K562 (cell line): ENCODE data around the gene GZMH. TPM values are rescaled to one million over a fixed set of nuclear protein-coding genes. Genes with fewer than 3 reads are reported as not detected.

Experiments
- ATAC-seq: fragments of 200-7000 bp; cut with Tn5 transposase; 3 replicates; pipeline ENCODE4 v1.9.1; 2020; ENCODE audit warnings: moderate library complexity
- BruUV-seq: library from RNA; stranded (reverse); fragments of 400-500 nt; replicated peaks from 2 replicates; lab custom pipeline; 2021; lab: Mats Ljungman, UMichigan
- CTCF ChIA-PET: fragments of 300-600 bp; formaldehyde crosslinking; extraction: SDS; loops from one replicate; lab custom pipeline; 2021; ENCODE audit warnings: low intra/inter-chr PET ratio; lab: Yijun Ruan, JAX
- POLR2A ChIA-PET: fragments of 300-600, 350-650 bp; sonication (Branson Sonifier 250); formaldehyde crosslinking; extraction: SDS; loops from one replicate; lab custom pipeline; 2021; ENCODE audit warnings: antibody characterized with exemption, inconsistent platforms; lab: Yijun Ruan, JAX
- DNase-seq, 4 experiments: peaks; one replicate each; pipeline versions ENCODE4 v3.0.0 to v3.0.0-alpha.2; 2011 to 2018; ENCODE audit warnings: low spot score in 3 of 4, mixed read lengths in 3 of 4; ENCODE audit errors: extremely low read depth in 1 of 4
- FAIRE-seq: peaks from 2 replicates; lab custom pipeline; 2011; peaks lifted over from hg19 to GRCh38; lab: Jason Lieb, UNC
- H2AFZ ChIP-seq: 2 replicates; pipeline ENCODE4 v1.6.0; 2011; ENCODE audit warnings: low read depth, low read length, control low read depth, inconsistent platforms
- H3K27ac ChIP-seq: fragments of 200-600 bp; 3 replicates; pipeline ENCODE4 v1.8.0; 2011; ENCODE audit warnings: low read depth, mild to moderate bottlenecking, control low read depth, inconsistent platforms, low read length, moderate library complexity, mixed read lengths; ENCODE audit errors: extremely low read depth
- H3K27me3 ChIP-seq, 2 experiments: fragments of 300-600 bp in 1 of 2; 2 replicates in 1 of 2; 3 replicates in 1 of 2; pipeline versions ENCODE4 v1.6.0 to v1.8.0; 2011; ENCODE audit warnings: inconsistent platforms in 2 of 2, low read length in 2 of 2, mild to moderate bottlenecking in 1 of 2, mixed read lengths in 1 of 2, moderate library complexity in 1 of 2; ENCODE audit not compliant: control insufficient read depth in 2 of 2, insufficient read depth in 2 of 2
- H3K36me3 ChIP-seq: fragments of 300-600 bp; 3 replicates; pipeline ENCODE4 v1.8.0; 2011; ENCODE audit warnings: mild to moderate bottlenecking, low read length, inconsistent platforms; ENCODE audit not compliant: control insufficient read depth, insufficient read depth
- H3K4me1 ChIP-seq, 2 experiments: fragments of 200-600 bp in 1 of 2; replicated peaks in 1 of 2; 2 replicates in 1 of 2; 3 replicates in 1 of 2; pipeline versions ENCODE4 v1.5.1 to v1.8.0; 2011; ENCODE audit warnings: inconsistent platforms in 2 of 2, low read length in 2 of 2, mild to moderate bottlenecking in 1 of 2, mixed read lengths in 1 of 2, moderate library complexity in 1 of 2; ENCODE audit not compliant: control insufficient read depth in 2 of 2, insufficient read depth in 2 of 2
- H3K4me2 ChIP-seq: 2 replicates; pipeline ENCODE4 v1.6.1; 2011; ENCODE audit warnings: low read length, control low read depth, inconsistent platforms, mixed read lengths; ENCODE audit not compliant: insufficient read depth
- H3K4me3 ChIP-seq: fragments of 200-600 bp; sonication (generic), shearing (Covaris generic); 2 replicates; pipeline ENCODE4 v1.5.1; 2016; ENCODE audit warnings: control low read depth, inconsistent platforms
- H3K79me2 ChIP-seq: fragments of 200-600 bp; 3 replicates; pipeline ENCODE4 v1.8.0; 2011; ENCODE audit warnings: low read length, inconsistent platforms; ENCODE audit not compliant: control insufficient read depth, insufficient read depth
- H3K9ac ChIP-seq, 2 experiments: 2 replicates each; pipeline versions ENCODE4 v1.6.0 to v1.6.1; 2011; ENCODE audit warnings: low read depth in 2 of 2, low read length in 2 of 2, control low read depth in 1 of 2, inconsistent platforms in 1 of 2, mild to moderate bottlenecking in 1 of 2, mixed read lengths in 1 of 2; ENCODE audit not compliant: insufficient read depth in 1 of 2
- H3K9me1 ChIP-seq: one replicate; pipeline ENCODE4 v1.6.0; 2011; ENCODE audit warnings: inconsistent platforms, mild to moderate bottlenecking, low read length, moderate library complexity; ENCODE audit not compliant: control insufficient read depth, insufficient read depth
- H3K9me3 ChIP-seq: replicated peaks from 2 replicates; pipeline ENCODE4 v1.5.1; 2011; ENCODE audit warnings: low read depth, low read length, inconsistent platforms; ENCODE audit not compliant: control insufficient read depth, insufficient read depth
- H4K20me1 ChIP-seq: replicated peaks from 2 replicates; pipeline ENCODE4 v1.6.1; 2011; ENCODE audit warnings: low read length, inconsistent platforms, mixed read lengths; ENCODE audit not compliant: control insufficient read depth, insufficient read depth
- BRD4 ChIP-seq: fragments of 200-600 bp; sonication (generic); IDR thresholded peaks from 2 replicates; pipeline ENCODE4 v1.6.1; 2017; ENCODE audit warnings: inconsistent platforms
- CHD4 ChIP-seq: fragments of 200-600 bp; sonication (generic); IDR thresholded peaks from 3 replicates; pipeline ENCODE4 v1.6.1; 2012; ENCODE audit warnings: low read depth, mild to moderate bottlenecking, mixed read lengths, low read length, inconsistent platforms; ENCODE audit not compliant: insufficient read depth, insufficient replicate concordance, poor library complexity, severe bottlenecking
- EWSR1 ChIP-seq: fragments of 450-650 bp; IDR thresholded peaks from 2 replicates; pipeline ENCODE4 v1.6.1; 2018; ENCODE audit warnings: borderline replicate concordance, mild to moderate bottlenecking, low read depth, moderate library complexity; ENCODE audit not compliant: partially characterized antibody
- GATAD2B ChIP-seq: fragments of 450-650 bp; IDR thresholded peaks from 2 replicates; pipeline ENCODE4 v1.6.1; 2017; ENCODE audit warnings: mild to moderate bottlenecking, borderline replicate concordance
- MAFG ChIP-seq: fragments of 450-650 bp; conservative IDR thresholded peaks from 2 replicates; pipeline ENCODE4 v1.6.1; 2016; ENCODE audit warnings: missing genetic modification characterization, missing compliant biosample characterization
- PHTF2 ChIP-seq: fragments of 250-450 bp; sonication (Bioruptor Pico); IDR thresholded peaks from 2 replicates; pipeline ENCODE4 v1.5.0; 2021; ENCODE audit warnings: mild to moderate bottlenecking
- POLR2A ChIP-seq: fragments of 450-650 bp; conservative IDR thresholded peaks from 2 replicates; pipeline ENCODE4 v1.6.1; 2016
- PTRF ChIP-seq: fragments of 450-650 bp; IDR thresholded peaks from 2 replicates; pipeline ENCODE4 v1.6.1; 2016; ENCODE audit warnings: mild to moderate bottlenecking, missing genetic modification characterization, missing compliant biosample characterization
- PYGO2 ChIP-seq: fragments of 450-650 bp; IDR thresholded peaks from 2 replicates; pipeline ENCODE4 v1.6.1; 2016; ENCODE audit warnings: mild to moderate bottlenecking, missing genetic modification characterization, moderate library complexity, missing compliant biosample characterization
- RBM22 ChIP-seq: fragments of 200-400 bp; formaldehyde crosslinking; IDR thresholded peaks from 2 replicates; pipeline ENCODE4 v1.6.1; 2018; ENCODE audit warnings: low read length, low read depth; ENCODE audit not compliant: poor library complexity, severe bottlenecking
- RBM25 ChIP-seq: fragments of 200-400 bp; formaldehyde crosslinking; IDR thresholded peaks from 2 replicates; pipeline ENCODE4 v1.6.1; 2018; ENCODE audit warnings: low read length, low read depth, moderate library complexity; ENCODE audit not compliant: severe bottlenecking
- RBM34 ChIP-seq: fragments of 200-400 bp; formaldehyde crosslinking; IDR thresholded peaks from 2 replicates; pipeline ENCODE4 v1.6.1; 2018; ENCODE audit warnings: low read length, borderline replicate concordance; ENCODE audit not compliant: insufficient read depth
- RCOR1 ChIP-seq, 2 experiments: IDR thresholded peaks; 2 replicates each; pipeline ENCODE4 v1.6.1; 2012; ENCODE audit warnings: low read depth in 2 of 2, low read length in 2 of 2, borderline replicate concordance in 1 of 2, improper control_type of control experiment in 1 of 2
- RNF2 ChIP-seq: sonication (generic); IDR thresholded peaks from 2 replicates; pipeline ENCODE4 v1.6.1; 2016
- SLC30A9 ChIP-seq: fragments of 250-450 bp; sonication (Bioruptor Pico); IDR thresholded peaks from 2 replicates; pipeline ENCODE4 v1.8.0; 2022; ENCODE audit warnings: mild to moderate bottlenecking, moderate library complexity
- TRIM28 ChIP-seq: fragments of 450-650 bp; IDR thresholded peaks from 2 replicates; pipeline ENCODE4 v1.6.1; 2017
- ZNF316 ChIP-seq: fragments of 450-650 bp; IDR thresholded peaks from 2 replicates; pipeline ENCODE4 v1.6.1; 2016
- ZNF785 ChIP-seq: fragments of 250-450 bp; sonication (Bioruptor Pico); IDR thresholded peaks from 2 replicates; pipeline ENCODE4 v1.4.0; 2020; ENCODE audit warnings: mild to moderate bottlenecking
- WGBS: fragments of 100-300 bp; shearing (Covaris generic); methylation state at CpG from one replicate; pipeline ENCODE4 v1.1.6; 2016; ENCODE audit warnings: low coverage, mixed read lengths; ENCODE audit not compliant: insufficient coverage; ENCODE audit errors: missing lambda C conversion rate; 5-methylcytosine and 5-hydroxymethylcytosine counted together
- in situ Hi-C: fragments of 300-500 bp; cut with MboI; formaldehyde crosslinking; loops from 4 replicates; pipeline ENCODE4 v1.15.0; 2018; ENCODE audit warnings: inconsistent platforms, mixed read lengths
- intact Hi-C: fragments of 100-400 bp; cut with micrococcal nuclease; formaldehyde crosslinking; loops from 2 replicates; pipeline ENCODE4 v1.14.2; 2022
- polyA plus RNA-seq, 8 experiments: library from polyadenylated mRNA; depleted of rRNA in 4 of 8; stranded (reverse) in 5 of 8; unstranded in 3 of 8; fragments of >200 nt; fragmentation: Nextera tagmentation in 2 of 8; fragmentation: Illumina TruSeq in 1 of 8; extraction: Ambion mirVana in 2 of 8; extraction: Trizol in 1 of 8; gene quantifications; 2 replicates each; pipeline versions ENCODE4 v1.2.1 to v1.2.3, GENCODE V29; 2011 to 2014; ENCODE audit warnings: inconsistent platforms in 1 of 8, missing spikeins in 1 of 8
- total RNA-seq, 7 experiments: library from RNA; depleted of rRNA in 6 of 7; stranded (reverse); fragments of >200 nt in 6 of 7; fragmentation: Illumina TruSeq in 2 of 7; extraction: Trizol in 2 of 7; gene quantifications; 2 replicates each; pipeline versions ENCODE4 v1.2.1 to v1.2.3, GENCODE V29; 2011 to 2021; ENCODE audit warnings: low replicate concordance in 1 of 7
- TF ChIP-seq, protein P1 (sequence below): sonication (generic); formaldehyde crosslinking; IDR thresholded peaks from 2 replicates; pipeline ENCODE4 v1.8.0; 2022; ENCODE audit warnings: mild to moderate bottlenecking, missing genetic modification reagents
- TF ChIP-seq, protein P2 (sequence below), 2 experiments: fragments of 150-350 bp in 1 of 2; IDR thresholded peaks; 2 replicates each; pipeline ENCODE4 v1.6.1; 2012 to 2016; ENCODE audit warnings: low read depth in 2 of 2, low read length in 2 of 2, mild to moderate bottlenecking in 1 of 2, moderate library complexity in 1 of 2

GZMH gene
- total and polyA plus RNA-seq, 9 of the 15 experiments (the other 6 are each of a cell fraction or from before 2014, with no cell fraction given), result not detected

DNA sequence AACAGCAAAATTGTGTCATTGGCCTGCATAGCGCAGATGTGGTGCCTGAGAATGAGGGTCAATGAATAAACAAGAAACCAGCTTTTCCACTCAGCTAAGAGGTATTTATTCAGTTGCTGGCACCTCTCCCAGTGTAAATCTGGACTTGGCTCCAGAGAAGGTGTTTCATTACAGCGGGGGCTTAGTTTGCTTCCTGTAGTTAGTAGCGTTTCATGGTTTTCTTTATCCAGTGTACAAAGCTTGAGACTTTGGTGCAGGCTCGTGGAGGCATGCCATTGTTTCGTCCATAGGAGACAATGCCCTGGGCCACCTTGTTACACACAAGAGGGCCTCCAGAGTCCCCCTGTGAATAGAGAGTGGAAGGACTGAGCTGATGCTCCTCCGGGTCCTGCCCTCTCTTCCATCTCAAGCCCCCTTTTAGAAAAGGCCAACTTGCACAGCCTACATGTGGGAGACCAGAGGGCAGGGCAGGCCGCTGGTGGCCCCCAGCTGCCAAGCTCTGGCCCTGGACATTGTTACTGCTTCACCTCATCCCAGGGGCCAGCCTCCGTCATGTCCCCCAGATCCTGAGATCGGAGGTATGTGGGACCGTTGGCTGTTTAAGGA is 21.5 kb upstream of the GZMH start:
- no peaks in the 10 kb centered on the region for H3K9me1 ChIP-seq
- H4K20me1 ChIP-seq, result no peaks in the 10 kb centered on the region
- H3K79me2 ChIP-seq, result no peaks in the 10 kb centered on the region
- no peaks in the 10 kb centered on the region for H3K9me3 ChIP-seq
- no peaks in the 10 kb centered on the region for H3K36me3 ChIP-seq
- ChIA-PET CTCF (no interaction called here), POLR2A (no interaction called here)
- H3K9ac ChIP-seq, result no peak overlapping the region
- ATAC-seq (no peak), FAIRE-seq (no peak), DNase-seq (no peak)
- WGBS, result 1% methylated on average over 10 of the region's 10 CpGs
- no peak overlapping the region for H3K4me2 ChIP-seq
- H3K27ac ChIP-seq, result no peak overlapping the region
- no peak overlapping the region for H3K4me3 ChIP-seq
- H2AFZ ChIP-seq, result no peak overlapping the region
- H3K4me1 ChIP-seq, result no peaks in the 10 kb centered on the region
- in situ Hi-C loops, result no loop called here
- BruUV-seq, result no TSS peak
- intact Hi-C loops, result no loop called here
- no peak for TF ChIP-seq RBM34
- no peak for TF ChIP-seq PTRF (tag)
- no peak for TF ChIP-seq RNF2
- no peak for TF ChIP-seq MAFG
- no peak for TF ChIP-seq SLC30A9 (CRISPR knock-in tag)
- no peak for TF ChIP-seq GATAD2B
- no peak for TF ChIP-seq ZNF316
- no peak for TF ChIP-seq TRIM28
- TF ChIP-seq CHD4, result no peak
- TF ChIP-seq, protein P1, sequence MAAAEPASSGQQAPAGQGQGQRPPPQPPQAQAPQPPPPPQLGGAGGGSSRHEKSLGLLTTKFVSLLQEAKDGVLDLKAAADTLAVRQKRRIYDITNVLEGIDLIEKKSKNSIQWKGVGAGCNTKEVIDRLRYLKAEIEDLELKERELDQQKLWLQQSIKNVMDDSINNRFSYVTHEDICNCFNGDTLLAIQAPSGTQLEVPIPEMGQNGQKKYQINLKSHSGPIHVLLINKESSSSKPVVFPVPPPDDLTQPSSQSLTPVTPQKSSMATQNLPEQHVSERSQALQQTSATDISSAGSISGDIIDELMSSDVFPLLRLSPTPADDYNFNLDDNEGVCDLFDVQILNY (CRISPR knock-in tag), result no peak
- no peak for TF ChIP-seq PYGO2 (tag)
- no peak for TF ChIP-seq BRD4
- TF ChIP-seq ZNF785 (CRISPR knock-in tag), result no peak
- TF ChIP-seq RCOR1 (IDR thresholded peaks at IDR 0.05; ENCODE audit: borderline replicate concordance in 1 of 2, low read depth in 2 of 2, low read length in 2 of 2), result no peak
- TF ChIP-seq, protein P2, sequence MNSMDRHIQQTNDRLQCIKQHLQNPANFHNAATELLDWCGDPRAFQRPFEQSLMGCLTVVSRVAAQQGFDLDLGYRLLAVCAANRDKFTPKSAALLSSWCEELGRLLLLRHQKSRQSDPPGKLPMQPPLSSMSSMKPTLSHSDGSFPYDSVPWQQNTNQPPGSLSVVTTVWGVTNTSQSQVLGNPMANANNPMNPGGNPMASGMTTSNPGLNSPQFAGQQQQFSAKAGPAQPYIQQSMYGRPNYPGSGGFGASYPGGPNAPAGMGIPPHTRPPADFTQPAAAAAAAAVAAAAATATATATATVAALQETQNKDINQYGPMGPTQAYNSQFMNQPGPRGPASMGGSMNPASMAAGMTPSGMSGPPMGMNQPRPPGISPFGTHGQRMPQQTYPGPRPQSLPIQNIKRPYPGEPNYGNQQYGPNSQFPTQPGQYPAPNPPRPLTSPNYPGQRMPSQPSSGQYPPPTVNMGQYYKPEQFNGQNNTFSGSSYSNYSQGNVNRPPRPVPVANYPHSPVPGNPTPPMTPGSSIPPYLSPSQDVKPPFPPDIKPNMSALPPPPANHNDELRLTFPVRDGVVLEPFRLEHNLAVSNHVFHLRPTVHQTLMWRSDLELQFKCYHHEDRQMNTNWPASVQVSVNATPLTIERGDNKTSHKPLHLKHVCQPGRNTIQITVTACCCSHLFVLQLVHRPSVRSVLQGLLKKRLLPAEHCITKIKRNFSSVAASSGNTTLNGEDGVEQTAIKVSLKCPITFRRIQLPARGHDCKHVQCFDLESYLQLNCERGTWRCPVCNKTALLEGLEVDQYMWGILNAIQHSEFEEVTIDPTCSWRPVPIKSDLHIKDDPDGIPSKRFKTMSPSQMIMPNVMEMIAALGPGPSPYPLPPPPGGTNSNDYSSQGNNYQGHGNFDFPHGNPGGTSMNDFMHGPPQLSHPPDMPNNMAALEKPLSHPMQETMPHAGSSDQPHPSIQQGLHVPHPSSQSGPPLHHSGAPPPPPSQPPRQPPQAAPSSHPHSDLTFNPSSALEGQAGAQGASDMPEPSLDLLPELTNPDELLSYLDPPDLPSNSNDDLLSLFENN (IDR thresholded peaks at IDR 0.05; ENCODE audit: low read depth in 2 of 2, low read length in 2 of 2), result no peak
- TF ChIP-seq POLR2A, result no peak
- TF ChIP-seq PHTF2 (CRISPR knock-in tag), result no peak
- TF ChIP-seq EWSR1, result no peak
- TF ChIP-seq RBM25, result no peak
- no peak for TF ChIP-seq RBM22
- H3K27me3 ChIP-seq, result peaks cover 0 to 4% of the 10 kb centered on the region in 2 experiments; a peak in 1 of 5 replicates
